Activated CD4-positive, alpha-beta T cell treated with anti-CD3 and anti-CD28 coated beads, Interleukin-2, amount 10 ng/mL, durations not matched to agents 24 days and 14 days (primary cell): ENCODE results near the gene NRG2. TPM values are rescaled to one million over a fixed set of nuclear protein-coding genes. Genes with fewer than 3 reads are reported as not detected.

Experiments
- DNase-seq: peaks from one replicate; pipeline ENCODE4 v3.0.0; 2022
- H3K27ac Mint-ChIP-seq: one replicate; pipeline ENCODE4 v1.8.0; 2022; ENCODE audit warnings: mild to moderate bottlenecking, mixed read lengths
- H3K27me3 Mint-ChIP-seq: one replicate; pipeline ENCODE4 v1.8.0; 2022; ENCODE audit warnings: mixed read lengths
- H3K36me3 Mint-ChIP-seq: one replicate; pipeline ENCODE4 v1.8.0; 2022; ENCODE audit warnings: low read depth, mild to moderate bottlenecking, mixed read lengths
- H3K4me1 Mint-ChIP-seq: one replicate; pipeline ENCODE4 v1.8.0; 2021; ENCODE audit warnings: mixed read lengths
- H3K4me3 Mint-ChIP-seq: one replicate; pipeline ENCODE4 v1.8.0; 2022; ENCODE audit warnings: mild to moderate bottlenecking, moderate library complexity, mixed read lengths
- H3K9me3 Mint-ChIP-seq: one replicate; pipeline ENCODE4 v1.8.0; 2021; ENCODE audit warnings: mixed read lengths
- intact Hi-C: fragments of 100-400 bp; cut with micrococcal nuclease; formaldehyde crosslinking; loops from one replicate; pipeline ENCODE4 v1.15.1; 2023
- total RNA-seq: library from RNA; stranded (reverse); gene quantifications from 2 replicates; pipeline ENCODE4 v1.2.3, GENCODE V29; 2022

NRG2 gene
- total RNA-seq, 1 donor from 2014 or later: 0.07 TPM

GRCh38 chr5:140054086-140054689 lies 11.1 kb upstream of the NRG2 start:
- Mint-ChIP-seq H3K4me1 (no peaks in the 10 kb centered on the region), H3K4me3 (no peak overlapping the region), H3K36me3 (no peaks in the 10 kb centered on the region), H3K9me3 (no peaks in the 10 kb centered on the region), H3K27ac (no peak overlapping the region), H3K27me3 (peaks cover 12% of the 10 kb centered on the region)
- no peak for DNase-seq
- intact Hi-C loops: no loop called here

- Mint-ChIP-seq H3K4me3 (no peak overlapping the region), H3K27me3 (peaks cover 15% of the 10 kb centered on the region), H3K9me3 (no peaks in the 10 kb centered on the region), H3K4me1 (no peaks in the 10 kb centered on the region), H3K27ac (no peak overlapping the region), H3K36me3 (no peaks in the 10 kb centered on the region)
- intact Hi-C loops: no loop called here
- DNase-seq: no peak
Observed at GRCh38 chr5:140051950-140052349, 8.9 kb upstream of the NRG2 start.

DNA sequence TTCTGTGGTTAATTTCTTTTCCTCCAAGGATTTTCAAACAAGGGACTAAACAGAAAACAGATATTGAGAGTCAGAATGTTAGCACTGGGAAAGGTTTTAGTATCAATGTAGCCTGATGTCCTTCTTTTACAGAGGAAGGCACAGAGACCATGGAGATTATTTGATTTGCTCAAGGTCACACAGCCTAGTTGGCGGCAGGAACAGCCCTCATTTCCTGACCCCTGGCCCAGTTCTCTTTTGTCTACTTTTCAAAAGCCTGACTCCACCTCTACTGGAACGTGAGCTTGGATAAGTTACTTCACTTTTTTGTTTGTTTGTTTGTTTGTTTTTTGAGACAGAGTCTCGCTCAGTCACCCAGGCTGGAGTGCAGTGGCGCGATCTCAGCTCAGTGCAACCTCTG lies 6.6 kb upstream of the NRG2 start:
- no peaks in the 10 kb centered on the region for H3K36me3 Mint-ChIP-seq
- no peaks in the 10 kb centered on the region for H3K4me1 Mint-ChIP-seq
- H3K27me3 Mint-ChIP-seq: peaks cover 19% of the 10 kb centered on the region
- no peak for DNase-seq
- H3K27ac Mint-ChIP-seq: no peak overlapping the region
- no peak overlapping the region for H3K4me3 Mint-ChIP-seq
- intact Hi-C loops: no loop called here
- no peaks in the 10 kb centered on the region for H3K9me3 Mint-ChIP-seq

- intact Hi-C loops: no loop called here
- H3K27me3 Mint-ChIP-seq: peaks cover 24% of the 10 kb centered on the region
- no peak overlapping the region for H3K27ac Mint-ChIP-seq
Observed at GRCh38 chr5:140049205-140049604, 6.1 kb upstream of the NRG2 start.

GRCh38 chr5:140044041-140044440 lies 942 bp upstream of the NRG2 start:
- Mint-ChIP-seq H3K9me3 (no peaks in the 10 kb centered on the region), H3K36me3 (no peaks in the 10 kb centered on the region), H3K27me3 (peaks cover 60% of the 10 kb centered on the region), H3K4me3 (peak overlapping the region; percentile 73), H3K4me1 (peaks cover 8% of the 10 kb centered on the region), H3K27ac (no peak overlapping the region)
- DNase-seq: no peak
- intact Hi-C loops: no loop called here

More at GRCh38 chr5:140049205-140049604, 6.1 kb upstream of the NRG2 start:
- Mint-ChIP-seq H3K9me3 (no peaks in the 10 kb centered on the region), H3K36me3 (no peaks in the 10 kb centered on the region), H3K4me1 (no peaks in the 10 kb centered on the region), H3K4me3 (no peak overlapping the region)
- no peak for DNase-seq

GRCh38 chr5:140043508-140043872 lies 391 bp upstream of the NRG2 start:
- H3K27me3 Mint-ChIP-seq: peaks cover 62% of the 10 kb centered on the region
- peaks cover 8% of the 10 kb centered on the region for H3K4me1 Mint-ChIP-seq
- intact Hi-C loops: no loop called here
- no peak for DNase-seq
- no peaks in the 10 kb centered on the region for H3K9me3 Mint-ChIP-seq
- H3K4me3 Mint-ChIP-seq: peak overlapping the region; percentile 73
- no peaks in the 10 kb centered on the region for H3K36me3 Mint-ChIP-seq
- H3K27ac Mint-ChIP-seq: no peak overlapping the region

GRCh38 chr5:140042393-140042642 lies 781 bp downstream of the NRG2 start:
- intact Hi-C loops: no loop called here
- H3K4me1 Mint-ChIP-seq: peaks cover 10% of the 10 kb centered on the region
- no peaks in the 10 kb centered on the region for H3K36me3 Mint-ChIP-seq
- no peak for DNase-seq
- H3K4me3 Mint-ChIP-seq: no peak overlapping the region
- H3K9me3 Mint-ChIP-seq: no peaks in the 10 kb centered on the region
- H3K27ac Mint-ChIP-seq: no peak overlapping the region
- H3K27me3 Mint-ChIP-seq: peaks cover 69% of the 10 kb centered on the region

DNA sequence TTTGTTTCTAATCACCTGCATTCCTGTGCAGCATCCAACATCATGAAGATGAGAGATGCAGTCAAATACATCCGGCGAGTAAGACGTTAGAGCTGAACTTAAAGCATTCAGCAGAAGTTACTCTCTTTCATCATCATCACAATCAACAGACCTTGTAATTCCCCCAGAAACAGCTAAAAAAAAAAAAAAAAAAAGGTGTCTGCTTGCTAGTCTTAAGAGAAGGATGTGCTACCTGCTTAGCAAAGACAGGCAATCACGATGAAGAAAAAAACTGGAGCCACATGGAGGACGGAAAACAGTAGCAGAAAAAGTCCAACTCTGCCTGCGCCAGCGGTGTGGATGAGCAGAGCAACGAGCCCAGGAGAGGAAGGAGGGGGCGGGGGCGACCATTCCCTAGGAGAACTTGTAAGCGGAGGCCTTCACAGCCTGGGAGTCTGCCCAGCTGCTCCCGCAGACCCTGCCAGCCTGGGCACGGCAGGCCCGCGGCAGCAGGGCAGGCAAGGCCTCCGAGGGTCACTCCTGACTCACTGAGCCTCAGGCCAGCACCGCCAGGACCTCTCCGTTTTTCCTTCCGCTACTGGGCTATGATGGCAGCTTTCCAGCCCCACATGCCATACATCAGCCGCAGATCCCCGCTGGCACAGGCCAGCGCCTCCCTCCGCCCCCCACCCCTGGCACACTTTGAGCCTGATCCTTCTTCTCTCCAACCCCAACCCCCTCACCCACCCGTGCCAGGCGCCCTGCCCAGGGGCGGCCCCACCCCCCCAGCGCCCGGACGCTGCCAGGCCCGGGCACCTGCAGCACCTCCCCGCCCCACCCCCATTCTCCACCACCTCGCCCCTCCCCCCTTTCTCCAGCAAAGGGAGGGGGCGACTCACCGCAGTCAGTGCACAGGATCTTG lies 1.4 kb downstream of the NRG2 start:
- Mint-ChIP-seq H3K4me3 (peak overlapping the region; percentile 51), H3K27me3 (peaks cover 75% of the 10 kb centered on the region), H3K9me3 (no peaks in the 10 kb centered on the region), H3K4me1 (peaks cover 10% of the 10 kb centered on the region), H3K27ac (no peak overlapping the region), H3K36me3 (no peaks in the 10 kb centered on the region)
- no peak for DNase-seq
- intact Hi-C loops: no loop called here

DNA sequence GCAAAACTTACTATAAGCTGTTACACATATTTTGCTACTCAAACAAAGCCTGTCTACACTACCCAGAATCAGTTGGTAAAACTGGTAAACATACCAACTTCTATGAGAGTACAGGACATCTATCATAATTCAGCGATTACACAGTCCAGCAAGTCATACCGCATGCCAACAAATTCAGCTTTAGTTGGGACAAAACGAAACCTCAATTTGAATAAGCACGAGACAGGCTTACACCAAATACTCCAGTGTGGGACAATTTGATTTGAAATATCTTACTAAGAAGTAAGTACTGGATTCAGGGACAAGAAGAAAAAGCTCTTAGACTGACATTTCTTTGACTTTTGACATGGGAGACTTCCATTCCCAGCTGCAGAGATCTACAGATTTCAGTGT lies 2.0 kb downstream of the NRG2 start:
- Mint-ChIP-seq H3K27ac (no peak overlapping the region), H3K9me3 (no peaks in the 10 kb centered on the region), H3K4me3 (peak overlapping the region; percentile 51), H3K27me3 (peaks cover 81% of the 10 kb centered on the region), H3K4me1 (peaks cover 10% of the 10 kb centered on the region), H3K36me3 (no peaks in the 10 kb centered on the region)
- DNase-seq: no peak
- intact Hi-C loops: no loop called here

DNA sequence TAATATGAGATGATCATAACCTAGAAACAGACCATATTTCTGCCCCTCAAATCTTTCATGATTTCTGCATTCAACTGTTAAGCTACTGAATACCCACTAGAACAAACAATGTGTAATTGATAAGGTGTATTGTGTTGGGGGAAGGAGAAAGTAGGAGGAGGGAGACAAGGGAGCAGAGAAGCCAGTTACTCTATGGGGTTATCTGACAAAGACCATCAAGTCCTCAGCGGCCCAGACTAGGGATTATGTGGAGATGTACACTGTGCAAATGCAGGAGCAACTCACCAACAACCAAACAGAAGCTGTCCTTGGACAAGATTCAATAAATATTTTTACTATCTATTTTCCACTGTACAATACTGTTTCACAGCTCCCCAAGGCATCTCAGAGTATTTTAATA lies 2.7 kb downstream of the NRG2 start:
- DNase-seq: no peak
- Mint-ChIP-seq H3K36me3 (no peaks in the 10 kb centered on the region), H3K27me3 (peaks cover 83% of the 10 kb centered on the region), H3K9me3 (no peaks in the 10 kb centered on the region), H3K27ac (no peak overlapping the region), H3K4me3 (no peak overlapping the region), H3K4me1 (peaks cover 10% of the 10 kb centered on the region)
- intact Hi-C loops: no loop called here

DNA sequence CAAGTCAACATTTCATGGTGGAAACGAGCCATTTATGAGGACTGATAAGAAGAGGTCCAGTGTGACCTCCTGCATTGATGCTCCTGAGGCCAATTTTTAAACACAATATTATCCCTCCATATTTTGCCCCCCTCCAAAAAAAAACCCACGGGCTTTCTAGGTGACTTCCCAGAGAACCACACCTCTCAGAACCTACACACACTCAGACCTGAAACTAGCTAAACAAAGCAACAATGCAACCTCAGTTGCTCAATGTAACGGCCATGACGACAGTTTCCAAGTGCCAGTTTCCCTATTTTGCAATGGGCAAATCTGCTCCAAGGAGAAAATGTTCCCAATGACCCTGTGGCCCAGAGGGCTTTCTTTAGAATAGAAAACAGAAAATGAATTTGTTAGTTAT lies 3.5 kb downstream of the NRG2 start:
- DNase-seq: no peak
- intact Hi-C loops: no loop called here
- no peaks in the 10 kb centered on the region for H3K36me3 Mint-ChIP-seq
- H3K9me3 Mint-ChIP-seq: no peaks in the 10 kb centered on the region
- no peak overlapping the region for H3K4me3 Mint-ChIP-seq
- no peak overlapping the region for H3K27ac Mint-ChIP-seq
- H3K27me3 Mint-ChIP-seq: peaks cover 82% of the 10 kb centered on the region
- H3K4me1 Mint-ChIP-seq: peaks cover 10% of the 10 kb centered on the region

- peaks cover 76% of the 10 kb centered on the region for H3K27me3 Mint-ChIP-seq
- no peaks in the 10 kb centered on the region for H3K36me3 Mint-ChIP-seq
- intact Hi-C loops: no loop called here
- no peak for DNase-seq
- H3K27ac Mint-ChIP-seq: no peak overlapping the region
- peak overlapping the region; percentile 22 for H3K4me3 Mint-ChIP-seq
- peaks cover 10% of the 10 kb centered on the region for H3K4me1 Mint-ChIP-seq
- no peaks in the 10 kb centered on the region for H3K9me3 Mint-ChIP-seq
Observed at GRCh38 chr5:140038373-140038957, 4.6 kb downstream of the NRG2 start.

- Mint-ChIP-seq H3K4me1 (peaks cover 10% of the 10 kb centered on the region), H3K27me3 (peaks cover 74% of the 10 kb centered on the region), H3K4me3 (no peak overlapping the region), H3K27ac (no peak overlapping the region), H3K9me3 (no peaks in the 10 kb centered on the region), H3K36me3 (no peaks in the 10 kb centered on the region)
- intact Hi-C loops: no loop called here
- DNase-seq: no peak
Observed at GRCh38 chr5:140037012-140037411, 6.1 kb downstream of the NRG2 start.

- intact Hi-C loops: no loop called here
Observed at GRCh38 chr5:140035881-140036280, 7.2 kb downstream of the NRG2 start.

More at GRCh38 chr5:140035881-140036280, 7.2 kb downstream of the NRG2 start:
- Mint-ChIP-seq H3K36me3 (no peaks in the 10 kb centered on the region), H3K27me3 (peaks cover 70% of the 10 kb centered on the region), H3K9me3 (no peaks in the 10 kb centered on the region), H3K27ac (no peak overlapping the region), H3K4me1 (peaks cover 6% of the 10 kb centered on the region), H3K4me3 (no peak overlapping the region)
- DNase-seq: no peak
